ENCODE results near the gene COQ6.

- TF ChIP-seq EZH2 (IDR thresholded peaks at IDR 0.05; ENCODE audit: borderline replicate concordance, low read length), result no peak
- peak; percentile 25 to 38 for TF ChIP-seq CTCF (conservative IDR thresholded peaks at IDR 0.05 in 1 of 2, IDR thresholded peaks at IDR 0.05 in 1 of 2; ENCODE audit: extremely low read depth in 1 of 2, insufficient read depth in 1 of 2, low read depth in 1 of 2, low read length in 2 of 2)
Observed at GRCh38 chr14:73958591-73958990, 8.5 kb downstream of the COQ6 start.
